Retinal pigment epithelial cell (primary cell): ENCODE measurements around the gene TGM1.

Experiments
- DNase-seq: peaks from one replicate; pipeline ENCODE4 v3.0.0-alpha.2; 2010; ENCODE audit warnings: low read depth
- H3K4me3 ChIP-seq: 2 replicates; pipeline ENCODE4 v1.5.1; 2011; ENCODE audit warnings: mild to moderate bottlenecking, low read length, control low read depth, moderate library complexity
- TF ChIP-seq, protein P1 (sequence below): conservative IDR thresholded peaks from 2 replicates; pipeline ENCODE4 v1.5.1; 2011; ENCODE audit warnings: low read depth, low read length, control low read depth, inconsistent platforms

Gene TGM1

DNA sequence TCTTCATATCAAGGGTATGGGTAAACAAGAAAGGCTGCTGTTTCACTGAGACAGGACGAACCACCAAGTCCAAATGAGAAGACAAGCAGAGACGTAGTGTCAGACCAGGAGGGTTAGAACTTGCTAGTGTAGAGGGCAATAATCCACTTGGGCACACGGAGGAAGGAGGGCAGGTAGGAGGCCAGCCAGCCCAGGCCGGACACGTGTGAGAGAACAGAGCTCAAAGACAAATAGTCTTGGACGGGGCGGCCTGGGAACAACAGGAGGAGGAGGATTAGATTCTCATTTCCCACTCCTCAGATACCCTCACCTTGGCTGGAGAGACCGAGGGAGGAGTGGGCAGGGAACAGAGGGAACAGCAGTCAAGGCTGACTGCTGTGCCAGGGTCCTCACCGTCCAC is 27.8 kb upstream of the TGM1 start:
- no peak for DNase-seq
- no peak overlapping the region for H3K4me3 ChIP-seq
- TF ChIP-seq, protein P1, sequence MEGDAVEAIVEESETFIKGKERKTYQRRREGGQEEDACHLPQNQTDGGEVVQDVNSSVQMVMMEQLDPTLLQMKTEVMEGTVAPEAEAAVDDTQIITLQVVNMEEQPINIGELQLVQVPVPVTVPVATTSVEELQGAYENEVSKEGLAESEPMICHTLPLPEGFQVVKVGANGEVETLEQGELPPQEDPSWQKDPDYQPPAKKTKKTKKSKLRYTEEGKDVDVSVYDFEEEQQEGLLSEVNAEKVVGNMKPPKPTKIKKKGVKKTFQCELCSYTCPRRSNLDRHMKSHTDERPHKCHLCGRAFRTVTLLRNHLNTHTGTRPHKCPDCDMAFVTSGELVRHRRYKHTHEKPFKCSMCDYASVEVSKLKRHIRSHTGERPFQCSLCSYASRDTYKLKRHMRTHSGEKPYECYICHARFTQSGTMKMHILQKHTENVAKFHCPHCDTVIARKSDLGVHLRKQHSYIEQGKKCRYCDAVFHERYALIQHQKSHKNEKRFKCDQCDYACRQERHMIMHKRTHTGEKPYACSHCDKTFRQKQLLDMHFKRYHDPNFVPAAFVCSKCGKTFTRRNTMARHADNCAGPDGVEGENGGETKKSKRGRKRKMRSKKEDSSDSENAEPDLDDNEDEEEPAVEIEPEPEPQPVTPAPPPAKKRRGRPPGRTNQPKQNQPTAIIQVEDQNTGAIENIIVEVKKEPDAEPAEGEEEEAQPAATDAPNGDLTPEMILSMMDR: no peak

DNA sequence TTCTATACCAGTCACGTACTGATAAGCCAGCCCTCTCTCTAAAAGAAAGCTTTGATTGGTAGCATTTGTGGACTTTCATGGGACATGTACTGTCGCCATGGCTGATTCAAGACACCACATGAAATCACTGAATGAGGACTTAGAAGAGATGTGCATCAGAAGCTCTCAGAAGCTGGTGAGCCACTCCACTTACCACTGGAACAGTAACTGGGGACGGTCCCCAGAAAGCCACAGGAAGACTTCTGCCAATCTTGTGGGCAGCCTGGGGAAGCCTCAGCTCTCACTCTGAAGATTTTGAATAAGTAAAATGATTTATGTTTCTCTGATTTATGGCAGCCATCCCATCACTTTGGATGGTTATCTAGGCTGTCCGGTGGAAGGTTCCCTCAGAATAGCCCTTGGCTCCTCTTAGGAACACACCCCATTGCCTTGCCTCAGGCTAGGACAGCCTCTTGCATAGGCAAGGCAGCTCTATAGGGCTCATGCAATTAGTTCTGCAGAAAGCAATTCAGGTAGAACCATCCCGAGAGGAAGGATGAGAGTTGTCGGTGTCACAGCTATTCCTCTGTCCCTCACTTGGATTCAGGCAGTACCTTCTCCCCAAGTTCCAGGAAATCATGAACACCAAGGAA is 26.8 kb upstream of the TGM1 start:
- DNase-seq: no peak
- H3K4me3 ChIP-seq: no peak overlapping the region
- TF ChIP-seq, protein P1: no peak

DNA sequence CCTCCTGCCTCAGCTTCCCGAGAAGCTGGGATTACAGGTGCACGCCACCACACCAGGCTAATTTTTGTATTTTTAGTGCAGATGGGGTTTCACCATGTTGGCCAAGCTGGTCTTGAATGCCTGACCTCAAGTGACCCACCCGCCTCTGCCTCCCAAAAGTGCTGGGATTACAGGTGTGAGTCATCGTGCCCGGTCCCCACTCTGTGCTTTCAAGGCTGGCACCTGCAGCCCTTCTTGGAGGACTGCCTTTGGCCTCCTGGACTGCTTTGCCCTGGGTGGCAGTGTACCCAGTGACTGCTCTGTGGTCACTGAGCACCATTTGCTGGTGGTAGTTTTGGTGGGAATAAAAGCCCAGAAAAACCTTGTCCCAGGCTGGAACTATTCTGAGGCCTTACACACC is 24.0 kb upstream of the TGM1 start:
- no peak for DNase-seq

DNA sequence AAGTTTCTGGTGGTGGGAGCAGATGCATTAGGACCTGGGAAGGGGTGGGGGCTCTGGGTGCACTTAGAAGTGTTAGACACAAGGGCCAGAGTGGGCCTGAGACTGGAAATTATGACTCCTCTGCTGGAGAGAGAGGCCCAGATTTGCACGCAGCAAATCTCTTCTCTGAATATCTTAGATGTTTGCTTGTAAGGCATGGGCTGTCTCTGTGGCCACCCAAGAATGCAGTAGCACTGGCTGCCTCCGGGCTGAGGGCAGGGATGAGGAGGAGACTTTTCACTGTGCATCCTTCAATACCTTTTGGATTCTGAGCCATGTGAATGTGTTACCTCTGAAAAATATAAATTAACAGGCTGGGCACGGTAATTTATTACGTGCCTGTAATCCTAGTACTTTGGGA is 22.4 kb upstream of the TGM1 start:
- TF ChIP-seq, protein P1: no peak
- no peak for DNase-seq
- no peak overlapping the region for H3K4me3 ChIP-seq

More for the DNA sequence above, 24.0 kb upstream of the TGM1 start:
- TF ChIP-seq, protein P1: no peak
- H3K4me3 ChIP-seq: no peak overlapping the region

DNA sequence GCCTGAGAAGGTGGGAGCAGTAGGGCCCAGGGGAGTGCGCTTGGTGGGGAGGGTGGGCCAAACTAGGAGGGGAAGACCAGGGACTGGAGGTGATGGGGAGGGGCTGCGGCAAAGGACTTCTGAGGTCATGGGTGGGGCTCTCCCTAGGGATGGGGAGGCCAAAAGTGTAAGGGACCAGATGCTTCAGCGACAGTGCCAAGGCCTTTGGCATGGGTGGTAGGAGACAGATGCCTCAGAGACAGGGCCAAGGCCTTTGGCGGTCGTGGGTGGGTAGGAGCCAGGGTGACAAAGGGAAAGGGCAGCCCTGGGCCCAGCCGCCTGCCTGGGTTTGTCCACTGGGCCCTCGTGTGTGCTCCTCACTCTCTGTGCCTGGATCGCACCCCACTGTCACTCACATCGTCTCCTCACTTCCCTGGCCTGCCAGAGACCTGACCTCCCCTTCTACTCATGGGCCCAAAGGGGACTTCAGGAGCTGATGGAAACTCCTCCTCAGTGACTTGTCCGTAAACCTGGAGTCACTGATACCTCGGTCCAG is 21.6 kb upstream of the TGM1 start:
- H3K4me3 ChIP-seq: no peak overlapping the region
- no peak for DNase-seq
- TF ChIP-seq, protein P1: no peak

DNA sequence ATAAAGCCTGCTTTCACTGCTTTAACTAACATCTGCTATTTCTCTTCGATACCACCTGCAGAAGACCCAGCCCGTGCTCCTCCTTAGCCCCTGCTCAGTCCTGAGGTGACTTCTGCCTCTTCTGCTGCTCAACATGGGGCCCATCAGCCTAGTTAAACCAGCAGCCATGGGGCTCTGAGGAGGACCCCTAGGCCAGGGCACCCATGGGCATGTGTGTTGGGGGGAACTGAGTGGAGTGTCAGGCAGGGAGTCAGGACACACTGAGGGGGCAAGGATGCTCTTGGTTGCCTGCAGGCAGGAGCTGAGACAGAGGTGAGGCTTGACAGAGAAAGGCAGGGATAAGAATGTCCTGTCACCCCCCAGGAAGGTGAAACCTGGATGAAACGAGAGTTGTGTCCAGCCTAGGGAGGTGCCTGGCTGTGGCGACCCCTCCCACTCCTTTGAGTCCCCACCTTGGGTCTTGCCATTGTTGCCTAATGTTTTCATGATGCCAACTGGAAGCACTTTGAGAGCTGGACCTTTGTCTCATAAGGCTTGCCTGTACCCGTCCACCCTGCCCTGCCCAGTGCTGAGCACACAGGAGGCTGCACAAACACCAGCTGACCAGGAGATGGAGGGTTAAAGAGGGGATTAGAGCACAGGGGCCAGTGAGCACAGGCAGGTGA is 21.0 kb upstream of the TGM1 start:
- H3K4me3 ChIP-seq: no peak overlapping the region
- no peak for DNase-seq
- TF ChIP-seq, protein P1: no peak

DNA sequence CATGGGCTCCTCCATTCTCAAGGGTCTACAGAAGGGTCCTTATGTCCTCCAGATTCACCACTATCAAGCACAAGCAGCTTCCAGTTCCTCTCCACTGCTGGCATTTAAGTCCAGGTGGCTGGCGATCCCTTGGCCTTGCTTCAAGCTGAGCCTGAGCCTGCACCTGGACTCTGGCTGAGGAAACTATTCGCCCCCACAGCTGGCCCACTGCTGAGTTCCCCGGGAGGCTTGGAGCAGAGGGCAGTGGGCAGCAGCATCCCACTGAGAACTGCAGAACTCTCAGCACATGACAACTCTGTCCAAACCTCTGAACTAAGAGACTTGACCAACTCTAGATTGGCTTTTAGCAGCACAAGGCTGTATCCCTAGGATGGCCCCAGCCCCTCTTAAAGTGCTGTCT is 19.8 kb upstream of the TGM1 start:
- no peak overlapping the region for H3K4me3 ChIP-seq
- DNase-seq: no peak
- TF ChIP-seq, protein P1: no peak
